Skin epidermis (tissue), 12 donors: ENCODE data around the gene BFSP1.

Experiments used
- H3K27ac ChIP-seq, 21 experiments: fragments of 200-600 bp; sonication (generic) in 11 of 21; one replicate each; pipeline ENCODE4 v1.5.0; 2020; ENCODE audit warnings: mild to moderate bottlenecking in 3 of 21, inconsistent platforms in 2 of 21, moderate library complexity in 2 of 21
- H3K4me3 ChIP-seq, 7 experiments: fragments of 200-600 bp; sonication (generic) in 2 of 7; one replicate each; pipeline ENCODE4 v1.5.0; 2020; ENCODE audit warnings: inconsistent platforms in 2 of 7, mild to moderate bottlenecking in 2 of 7, moderate library complexity in 1 of 7

The BFSP1 gene

DNA sequence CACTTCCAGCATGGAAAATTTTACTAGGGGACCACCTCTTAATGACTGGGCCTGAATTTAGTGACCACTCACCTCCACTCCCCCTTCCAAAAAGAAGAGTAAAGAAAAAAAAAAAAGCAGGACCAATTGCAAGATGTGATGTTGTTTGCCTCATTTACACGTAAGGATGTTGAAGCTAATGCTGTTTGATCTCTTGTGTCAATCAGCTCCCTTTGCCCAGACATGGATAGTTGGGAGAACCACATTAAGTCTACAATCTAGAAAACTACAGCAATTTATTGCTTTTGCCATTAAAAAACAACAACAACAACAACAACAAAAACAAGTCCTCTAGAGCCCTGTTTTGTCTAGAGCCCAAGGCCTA, 27.7 kb upstream of the BFSP1 start:
- H3K27ac ChIP-seq: peak overlapping the region in 20 of 21 experiments; percentile 54 to 92 (median 86)
- no peak overlapping the region for H3K4me3 ChIP-seq

DNA sequence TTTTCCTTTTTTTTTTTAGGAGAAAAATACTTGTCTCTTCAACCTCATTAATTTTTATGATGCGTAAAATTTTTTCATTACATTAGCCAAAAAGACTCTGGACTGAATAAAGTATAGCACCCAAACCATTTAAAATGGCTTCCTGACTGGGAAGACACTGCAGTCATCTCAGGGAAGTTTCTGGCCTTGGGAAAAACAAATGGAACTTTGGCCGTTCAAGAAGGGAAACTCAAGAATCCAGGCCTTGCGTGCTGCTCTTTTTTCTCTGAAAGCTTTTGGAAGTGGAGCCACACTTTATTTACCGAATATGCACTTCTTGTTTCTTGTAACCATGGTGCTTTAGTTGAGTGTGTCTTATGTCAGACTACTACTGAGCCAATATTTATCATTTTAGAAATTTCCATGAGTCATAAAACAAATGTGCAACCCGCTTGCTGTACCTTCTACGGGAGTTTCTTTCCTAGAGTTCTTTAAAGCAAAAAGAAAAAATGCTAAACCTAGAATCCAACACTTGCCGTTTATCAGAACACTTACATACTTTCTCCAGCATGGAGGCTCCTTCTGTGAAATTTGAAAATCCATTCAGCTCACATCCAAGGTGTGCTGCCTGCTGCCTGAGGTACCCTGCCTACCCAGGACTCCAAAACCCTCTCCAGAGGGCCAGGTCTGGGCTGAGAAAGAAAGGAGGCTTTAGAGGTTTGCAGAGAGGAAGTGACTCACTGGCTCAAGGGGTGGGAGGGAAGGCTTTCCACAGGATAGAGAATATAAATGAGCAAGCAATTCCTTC, 27.2 kb upstream of the BFSP1 start:
- H3K4me3 ChIP-seq: peak overlapping the region in 1 of 7 experiments; percentile 8
- H3K27ac ChIP-seq: peak overlapping the region in 20 of 21 experiments; percentile 54 to 92 (median 86)

GRCh38 chr20:17557675-17558006, 26.5 kb upstream of the BFSP1 start:
- Histone ChIP-seq H3K27ac (peak overlapping the region in 20 of 21 experiments; percentile 63 to 92 (median 86)), H3K4me3 (peak overlapping the region in 2 of 7 experiments; percentile 5 to 26)

DNA sequence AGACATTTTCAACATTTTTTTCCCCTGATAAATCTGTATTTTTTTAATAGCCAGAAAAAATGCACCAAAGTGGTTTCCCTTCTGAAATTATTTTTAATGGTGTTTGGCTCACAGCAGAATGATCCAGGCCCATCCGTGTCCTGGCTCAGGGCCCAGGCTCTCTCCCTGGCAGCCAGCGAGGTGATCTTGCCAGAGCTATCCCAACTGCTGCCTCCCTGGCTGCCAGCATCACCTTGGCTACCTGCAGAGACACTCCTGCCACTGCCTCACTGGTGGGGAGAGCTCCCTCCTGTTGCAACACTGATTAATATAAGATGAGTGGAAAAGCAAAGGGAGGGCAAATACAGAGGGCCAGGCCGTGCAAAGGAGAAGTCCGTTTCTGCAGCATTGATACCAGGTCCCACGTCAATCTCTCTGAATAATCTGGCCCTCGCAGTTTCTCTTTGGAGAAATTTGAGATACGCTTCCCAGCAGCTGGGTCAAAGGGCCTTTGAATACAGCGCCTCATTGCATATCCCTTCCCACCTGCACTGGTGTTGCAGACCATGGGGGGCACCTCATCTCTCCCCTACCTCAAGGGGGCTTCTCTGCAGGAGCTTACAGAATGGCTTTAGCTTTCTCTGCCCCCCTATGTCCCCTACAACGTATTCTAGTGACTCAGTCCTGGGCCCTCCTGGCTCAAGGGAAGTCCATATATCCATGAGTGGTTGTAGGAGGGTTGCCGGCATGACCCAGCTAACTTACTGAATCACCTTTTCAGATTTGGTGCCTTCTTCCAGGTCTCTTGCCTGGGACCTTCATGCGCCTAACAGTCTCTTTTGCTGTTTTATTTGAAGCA, 25.9 kb upstream of the BFSP1 start:
- H3K27ac ChIP-seq: peak overlapping the region in 20 of 21 experiments; percentile 63 to 92 (median 86)

GRCh38 chr20:17555106-17555505, 23.9 kb upstream of the BFSP1 start:
- Histone ChIP-seq H3K4me3 (no peak overlapping the region), H3K27ac (peak overlapping the region in 1 of 21 experiments; percentile 47)

More for the DNA sequence above, 25.9 kb upstream of the BFSP1 start:
- peak overlapping the region in 2 of 7 experiments; percentile 5 to 26 for H3K4me3 ChIP-seq

- no peak overlapping the region for H3K4me3 ChIP-seq
- H3K27ac ChIP-seq: no peak overlapping the region
Observed at GRCh38 chr20:17549131-17549530, 18.0 kb upstream of the BFSP1 start.

- no peak overlapping the region for H3K4me3 ChIP-seq
- no peak overlapping the region for H3K27ac ChIP-seq
Observed at GRCh38 chr20:17545127-17545526, 13.9 kb upstream of the BFSP1 start.

- Histone ChIP-seq H3K4me3 (no peak overlapping the region), H3K27ac (peak overlapping the region in 10 of 21 experiments; percentile 6 to 69 (median 44))
Observed at GRCh38 chr20:17543531-17544131, 12.5 kb upstream of the BFSP1 start.

DNA sequence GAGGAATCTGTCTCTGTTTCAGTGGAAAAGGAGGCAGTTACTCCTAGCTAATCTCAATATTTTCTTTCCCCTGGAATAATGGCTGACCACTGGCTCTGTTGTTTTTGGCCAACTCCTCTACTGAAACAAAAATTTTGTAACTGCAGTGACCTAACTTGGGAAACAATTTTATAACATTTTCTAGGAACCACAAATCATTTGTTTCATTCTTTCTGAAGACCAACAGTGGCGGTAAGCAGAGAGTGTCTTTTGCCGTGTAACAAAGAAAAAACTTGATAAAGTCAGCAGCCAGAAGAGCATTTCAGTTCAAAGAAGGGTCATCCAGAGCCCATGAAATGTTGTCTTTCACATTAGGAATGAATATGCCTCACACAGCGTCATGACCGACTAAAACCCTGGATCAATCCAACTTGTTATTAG, 11.8 kb upstream of the BFSP1 start:
- H3K4me3 ChIP-seq: no peak overlapping the region
- H3K27ac ChIP-seq: peak overlapping the region in 8 of 21 experiments; percentile 6 to 63 (median 48)

DNA sequence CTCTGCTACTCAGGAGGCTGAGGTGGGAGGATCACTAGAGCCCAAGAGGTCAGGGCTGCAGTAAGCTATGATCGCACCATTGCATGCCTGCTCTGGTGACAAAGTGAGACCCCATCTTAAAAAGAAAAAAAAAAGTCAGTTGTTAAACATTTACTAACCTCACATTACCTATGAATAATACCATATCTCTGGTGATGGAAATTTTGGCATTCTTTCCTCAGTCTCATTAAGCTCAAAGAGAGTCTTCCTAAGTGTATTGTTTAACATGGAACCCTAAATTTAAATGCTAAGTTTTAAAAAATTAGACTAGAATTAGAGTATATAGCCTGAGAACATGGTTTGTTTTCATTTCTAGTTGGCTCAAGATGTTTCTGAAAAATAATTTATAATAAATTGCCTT, 11.3 kb upstream of the BFSP1 start:
- Histone ChIP-seq H3K27ac (peak overlapping the region in 2 of 21 experiments; percentile 45 to 60), H3K4me3 (no peak overlapping the region)

DNA sequence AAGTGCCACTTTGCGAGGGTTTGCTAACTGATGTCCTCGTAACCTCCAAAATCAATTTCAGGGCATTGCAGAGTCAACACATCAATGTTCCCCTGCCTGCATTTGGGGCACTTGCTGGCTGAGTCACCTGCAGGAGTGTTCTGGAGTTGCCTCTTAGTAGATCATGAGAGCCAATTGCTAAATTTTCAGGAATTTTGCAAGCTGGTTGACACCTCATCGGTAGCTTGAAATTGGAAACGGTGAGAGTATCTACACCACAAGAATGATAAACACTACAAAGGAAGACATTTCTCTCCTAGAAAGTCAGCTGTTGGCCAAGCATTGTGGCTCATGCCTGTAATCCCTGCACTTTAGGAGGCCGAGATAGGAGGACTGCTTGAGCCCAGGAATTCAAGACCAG, 10.8 kb upstream of the BFSP1 start:
- Histone ChIP-seq H3K27ac (no peak overlapping the region), H3K4me3 (no peak overlapping the region)

DNA sequence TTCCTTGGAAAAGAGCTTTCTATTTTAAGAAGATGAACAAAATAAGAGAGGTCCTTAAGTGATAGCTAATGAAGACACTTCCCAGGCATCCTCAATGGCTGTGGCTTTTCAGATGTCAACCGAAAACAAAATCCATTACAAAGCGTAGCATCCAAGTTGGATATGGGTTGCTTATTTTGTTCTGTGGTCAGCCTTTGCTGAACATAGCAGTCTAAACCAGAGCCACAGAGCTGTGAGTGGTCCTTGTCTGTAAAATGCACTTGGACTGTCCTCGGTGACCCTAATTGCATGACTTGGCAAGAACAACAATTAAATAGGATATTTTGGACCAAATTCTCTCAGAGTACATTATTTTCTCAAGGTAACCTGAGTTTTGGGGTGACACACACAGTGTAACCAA, 10.4 kb upstream of the BFSP1 start:
- Histone ChIP-seq H3K27ac (no peak overlapping the region), H3K4me3 (no peak overlapping the region)

DNA sequence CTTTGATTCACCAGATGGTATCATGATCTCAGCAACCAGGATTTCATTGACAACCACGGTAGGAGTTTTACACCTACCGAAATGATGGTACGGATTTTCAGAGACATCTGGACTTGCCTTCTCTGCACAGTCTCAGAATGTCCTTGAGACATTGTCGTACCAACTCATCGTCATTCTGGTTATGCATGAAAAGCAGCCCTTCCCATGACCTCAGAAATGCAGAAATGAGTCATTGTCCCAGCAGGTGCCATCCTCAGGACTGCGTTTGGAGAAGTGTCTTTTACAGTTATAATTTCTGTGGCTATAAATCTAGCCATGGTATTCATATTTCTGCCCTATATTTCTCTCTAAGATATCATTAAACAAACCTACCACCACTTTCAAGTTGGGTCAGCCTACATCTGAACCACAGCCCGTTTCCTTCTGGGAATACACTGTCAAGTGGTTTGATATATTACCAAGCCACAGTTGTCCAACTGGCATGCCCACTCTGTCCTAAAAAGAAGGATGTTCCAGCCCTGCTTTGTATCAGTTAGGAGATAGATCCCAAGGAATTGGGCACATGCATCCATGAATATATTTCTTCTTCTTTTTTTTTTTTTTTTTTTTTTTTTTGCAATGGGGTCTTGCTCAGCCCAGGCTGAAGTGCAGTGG, 7.5 kb upstream of the BFSP1 start:
- no peak overlapping the region for H3K4me3 ChIP-seq
- no peak overlapping the region for H3K27ac ChIP-seq

GRCh38 chr20:17537959-17538358, 6.8 kb upstream of the BFSP1 start:
- no peak overlapping the region for H3K27ac ChIP-seq
- no peak overlapping the region for H3K4me3 ChIP-seq

DNA sequence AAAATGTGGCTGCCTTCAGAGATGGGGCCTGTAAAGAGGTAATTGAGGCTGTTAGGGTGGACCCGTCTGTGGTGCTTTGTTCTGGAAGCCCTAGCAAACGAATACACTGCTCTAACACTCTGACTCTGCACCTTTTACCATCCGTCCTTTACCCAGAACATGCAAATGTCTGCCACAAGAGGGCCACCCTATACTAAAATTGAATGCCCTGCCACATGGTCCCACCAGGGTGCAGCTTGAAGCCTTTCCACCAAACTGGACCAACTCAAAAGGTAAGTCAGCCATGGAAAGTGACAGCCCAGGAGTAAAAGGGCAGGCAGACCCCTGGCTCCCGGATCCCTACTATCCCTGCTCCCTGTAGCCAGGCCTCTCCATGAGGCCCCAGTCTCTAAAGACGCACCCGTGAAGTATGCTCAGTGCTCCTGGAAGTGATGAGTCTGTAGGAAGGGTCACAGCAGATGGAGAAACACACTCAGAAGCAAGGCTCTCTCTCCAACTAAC, 5.8 kb upstream of the BFSP1 start:
- Histone ChIP-seq H3K4me3 (no peak overlapping the region), H3K27ac (no peak overlapping the region)

DNA sequence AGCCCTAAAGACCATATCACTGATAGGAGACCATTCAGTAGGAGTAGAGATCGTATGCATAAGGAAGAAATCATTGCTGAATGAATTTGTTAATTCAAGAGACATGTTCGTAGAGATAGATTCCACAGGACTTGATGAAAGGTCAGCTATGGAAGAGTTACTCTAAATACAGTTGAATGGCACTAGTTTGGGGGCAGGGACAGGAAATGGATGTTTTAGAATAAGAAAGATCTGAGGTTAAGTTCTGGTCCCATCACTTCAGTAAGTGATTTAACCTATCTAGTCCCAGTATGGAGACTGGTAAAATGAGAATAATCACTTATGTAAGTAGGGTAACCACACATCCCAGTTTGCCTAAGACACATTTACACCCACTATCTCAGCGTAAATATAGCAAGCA, 2.9 kb upstream of the BFSP1 start:
- no peak overlapping the region for H3K27ac ChIP-seq

DNA sequence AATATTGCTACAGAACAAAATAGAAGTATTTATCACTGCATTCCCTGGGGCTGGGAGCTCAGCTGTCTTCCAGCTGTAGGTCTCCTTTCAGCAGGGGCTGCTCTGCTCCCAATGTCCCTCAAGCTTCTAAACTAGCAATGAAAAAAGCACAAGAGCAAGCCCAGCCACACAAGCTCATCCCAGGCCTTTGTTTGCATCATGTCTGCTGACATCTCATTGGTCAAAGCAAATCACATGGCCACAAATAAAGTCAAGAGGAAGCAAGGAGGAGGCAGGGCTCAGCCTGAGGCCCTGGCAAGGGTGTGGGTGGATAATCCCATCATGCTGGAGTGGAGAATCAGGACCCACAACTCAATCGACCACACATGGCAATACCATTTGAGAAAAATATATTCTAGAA, 2.2 kb upstream of the BFSP1 start:
- no peak overlapping the region for H3K4me3 ChIP-seq

More for the DNA sequence above, 2.9 kb upstream of the BFSP1 start:
- H3K4me3 ChIP-seq: no peak overlapping the region

DNA sequence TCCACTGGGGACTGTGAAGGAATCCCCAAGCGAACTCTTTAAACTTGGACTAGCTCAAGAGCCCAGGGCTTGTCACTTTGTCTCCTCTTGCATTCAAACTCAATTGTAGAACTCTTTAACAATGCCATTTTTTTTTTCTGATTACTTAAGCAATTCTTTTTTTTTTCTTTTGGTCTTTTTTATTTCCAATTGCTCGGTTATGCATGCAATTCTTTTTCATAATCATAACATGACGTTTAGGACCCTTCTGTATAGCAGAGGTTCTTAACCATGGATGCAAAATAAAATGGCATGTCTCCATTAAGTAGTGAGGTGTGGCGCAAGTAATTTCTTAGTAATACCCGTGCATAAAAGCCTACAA, 466 bp upstream of the BFSP1 start:
- Histone ChIP-seq H3K4me3 (peak overlapping the region; percentile 31 to 54 (median 50)), H3K27ac (peak overlapping the region in 12 of 21 experiments; percentile 12 to 81 (median 60))

More for the DNA sequence above, 2.2 kb upstream of the BFSP1 start:
- H3K27ac ChIP-seq: no peak overlapping the region

GRCh38 chr20:17530153-17530552, 1.0 kb downstream of the BFSP1 start:
- H3K4me3 ChIP-seq: no peak overlapping the region
- no peak overlapping the region for H3K27ac ChIP-seq

DNA sequence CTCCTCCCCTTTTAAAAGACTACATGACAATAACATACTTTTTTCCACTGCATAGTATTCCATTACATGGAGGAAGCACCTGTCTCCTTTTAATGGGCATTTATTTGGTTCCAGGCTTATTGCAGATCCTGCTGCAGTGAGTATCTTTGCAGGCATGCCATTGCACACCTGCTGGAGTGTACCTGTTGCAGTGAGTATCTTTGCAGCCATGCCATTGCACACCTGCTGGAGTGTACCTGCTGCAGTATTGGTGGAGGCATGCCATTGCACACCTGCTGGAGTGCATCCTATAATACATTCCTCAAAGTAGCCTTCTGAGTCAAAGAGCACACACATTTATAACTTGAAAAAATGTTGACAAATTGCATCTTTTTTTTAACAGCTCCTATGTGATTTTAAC, 1.6 kb downstream of the BFSP1 start:
- Histone ChIP-seq H3K27ac (no peak overlapping the region), H3K4me3 (no peak overlapping the region)
